ENCODE data around the gene MORC4.
A peak's percentile ranks its signal among the peaks of the same experiment; 100 is the strongest.

DNA sequence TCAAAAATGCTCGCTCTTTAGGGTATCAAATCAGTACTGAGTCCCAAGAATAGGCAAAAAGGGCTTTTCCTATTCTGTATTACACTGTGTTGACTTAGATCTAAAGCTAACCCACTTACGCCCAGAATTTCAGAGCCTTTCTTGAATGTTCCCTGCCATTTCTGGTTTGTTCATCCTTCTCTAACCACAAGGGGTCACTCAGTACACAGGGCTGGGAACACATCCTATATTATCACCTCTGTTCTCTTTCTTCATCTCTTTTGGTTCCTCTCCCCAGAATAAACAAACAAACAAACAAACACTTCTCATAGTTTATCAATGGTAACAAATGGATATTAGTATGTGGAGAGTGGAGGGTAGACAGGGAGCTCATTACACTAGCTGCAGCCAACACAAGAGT lies 25.5 kb upstream of the MORC4 start:
- TF ChIP-seq, protein P1, sequence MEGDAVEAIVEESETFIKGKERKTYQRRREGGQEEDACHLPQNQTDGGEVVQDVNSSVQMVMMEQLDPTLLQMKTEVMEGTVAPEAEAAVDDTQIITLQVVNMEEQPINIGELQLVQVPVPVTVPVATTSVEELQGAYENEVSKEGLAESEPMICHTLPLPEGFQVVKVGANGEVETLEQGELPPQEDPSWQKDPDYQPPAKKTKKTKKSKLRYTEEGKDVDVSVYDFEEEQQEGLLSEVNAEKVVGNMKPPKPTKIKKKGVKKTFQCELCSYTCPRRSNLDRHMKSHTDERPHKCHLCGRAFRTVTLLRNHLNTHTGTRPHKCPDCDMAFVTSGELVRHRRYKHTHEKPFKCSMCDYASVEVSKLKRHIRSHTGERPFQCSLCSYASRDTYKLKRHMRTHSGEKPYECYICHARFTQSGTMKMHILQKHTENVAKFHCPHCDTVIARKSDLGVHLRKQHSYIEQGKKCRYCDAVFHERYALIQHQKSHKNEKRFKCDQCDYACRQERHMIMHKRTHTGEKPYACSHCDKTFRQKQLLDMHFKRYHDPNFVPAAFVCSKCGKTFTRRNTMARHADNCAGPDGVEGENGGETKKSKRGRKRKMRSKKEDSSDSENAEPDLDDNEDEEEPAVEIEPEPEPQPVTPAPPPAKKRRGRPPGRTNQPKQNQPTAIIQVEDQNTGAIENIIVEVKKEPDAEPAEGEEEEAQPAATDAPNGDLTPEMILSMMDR (IDR thresholded peaks at IDR 0.05) = peak; percentile 72
- TF ChIP-seq ZFX (IDR thresholded peaks at IDR 0.05; ENCODE audit: borderline replicate concordance) = no peak
